Measurements from ENCODE around the gene C1GALT1.

DNA sequence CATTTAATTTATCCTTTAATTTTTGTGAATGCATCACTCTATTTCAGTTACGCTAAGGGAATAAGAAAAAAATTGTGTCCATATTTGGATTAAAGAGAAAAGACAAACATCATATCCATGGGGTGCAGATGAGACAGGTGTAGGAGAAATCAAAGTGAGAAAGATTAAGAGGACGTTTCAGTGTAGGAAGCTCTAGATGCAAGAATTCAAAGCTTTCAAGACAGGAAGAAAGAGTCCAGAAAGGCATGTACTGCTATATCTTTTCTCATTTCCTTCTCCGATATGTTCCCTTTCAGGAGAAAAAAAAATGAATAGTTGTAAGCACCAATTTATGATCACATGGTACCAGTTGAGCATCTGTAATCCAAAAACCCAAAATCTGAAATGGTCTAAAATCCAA is 17.0 kb upstream of the C1GALT1 start:
- TF ChIP-seq, protein P1, sequence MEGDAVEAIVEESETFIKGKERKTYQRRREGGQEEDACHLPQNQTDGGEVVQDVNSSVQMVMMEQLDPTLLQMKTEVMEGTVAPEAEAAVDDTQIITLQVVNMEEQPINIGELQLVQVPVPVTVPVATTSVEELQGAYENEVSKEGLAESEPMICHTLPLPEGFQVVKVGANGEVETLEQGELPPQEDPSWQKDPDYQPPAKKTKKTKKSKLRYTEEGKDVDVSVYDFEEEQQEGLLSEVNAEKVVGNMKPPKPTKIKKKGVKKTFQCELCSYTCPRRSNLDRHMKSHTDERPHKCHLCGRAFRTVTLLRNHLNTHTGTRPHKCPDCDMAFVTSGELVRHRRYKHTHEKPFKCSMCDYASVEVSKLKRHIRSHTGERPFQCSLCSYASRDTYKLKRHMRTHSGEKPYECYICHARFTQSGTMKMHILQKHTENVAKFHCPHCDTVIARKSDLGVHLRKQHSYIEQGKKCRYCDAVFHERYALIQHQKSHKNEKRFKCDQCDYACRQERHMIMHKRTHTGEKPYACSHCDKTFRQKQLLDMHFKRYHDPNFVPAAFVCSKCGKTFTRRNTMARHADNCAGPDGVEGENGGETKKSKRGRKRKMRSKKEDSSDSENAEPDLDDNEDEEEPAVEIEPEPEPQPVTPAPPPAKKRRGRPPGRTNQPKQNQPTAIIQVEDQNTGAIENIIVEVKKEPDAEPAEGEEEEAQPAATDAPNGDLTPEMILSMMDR (conservative IDR thresholded peaks at IDR 0.05): no peak
- no peak for TF ChIP-seq EZH2 (IDR thresholded peaks at IDR 0.05; ENCODE audit: low read depth)
